Lower leg skin (tissue), 4 donors: ENCODE measurements around the gene CYB561D2. TPM values are rescaled to one million over a fixed set of nuclear protein-coding genes. Genes with fewer than 3 reads are reported as not detected.

Experiments used
- DNase-seq, 2 donors: peaks; one replicate each; pipeline ENCODE4 v3.0.0-alpha.2; 2019; ENCODE audit warnings: low spot score in 2 of 2
- H3K4me3 ChIP-seq: fragments of 200-600 bp; sonication (generic); 2 replicates; pipeline ENCODE4 v1.5.1; 2017; ENCODE audit warnings: mild to moderate bottlenecking, low read depth; ENCODE audit not compliant: poor library complexity, severe bottlenecking
- CTCF ChIP-seq, 3 donors: fragments of 450-650 bp; IDR thresholded peaks; one replicate each; pipeline ENCODE4 v1.5.1; 2016; ENCODE audit warnings: antibody characterized with exemption in 3 of 3, mild to moderate bottlenecking in 3 of 3, moderate library complexity in 2 of 3
- POLR2A ChIP-seq, 2 donors: fragments of 450-650 bp; IDR thresholded peaks; one replicate each; pipeline ENCODE4 v1.6.1; 2016 to 2017; ENCODE audit warnings: antibody characterized with exemption in 2 of 2, mild to moderate bottlenecking in 1 of 2, moderate library complexity in 1 of 2
- WGBS, 2 donors: methylation state at CpG; one replicate each; pipeline ENCODE4 v1.1.5; 2018; 5-methylcytosine and 5-hydroxymethylcytosine counted together
- intact Hi-C: fragments of 100-400 bp; cut with DNase I; formaldehyde crosslinking; loops from one replicate; pipeline ENCODE4 v1.15.0; 2023; ENCODE audit warnings: low total_unique reads
- total RNA-seq, 4 donors: library from RNA; depleted of rRNA; stranded (reverse); fragments of >200 nt; gene quantifications; one replicate each; pipeline ENCODE4 v1.1.0, GENCODE V29; 2016

The CYB561D2 gene
- total RNA-seq, 4 donors from 2014 or later, result 6.0 to 19.7 (median 11.6) TPM

GRCh38 chr3:50350213-50350526 is 492 bp upstream of the CYB561D2 start:
- WGBS, 2 donors, result 2 to 3% methylated on average over 7 of the region's 7 CpGs
- DNase-seq, result no peak
- intact Hi-C loops, result no loop called here
- TF ChIP-seq POLR2A (IDR thresholded peaks at IDR 0.05) (no peak), CTCF (IDR thresholded peaks at IDR 0.05) (no peak)
- peak overlapping the region; percentile 49 for H3K4me3 ChIP-seq

DNA sequence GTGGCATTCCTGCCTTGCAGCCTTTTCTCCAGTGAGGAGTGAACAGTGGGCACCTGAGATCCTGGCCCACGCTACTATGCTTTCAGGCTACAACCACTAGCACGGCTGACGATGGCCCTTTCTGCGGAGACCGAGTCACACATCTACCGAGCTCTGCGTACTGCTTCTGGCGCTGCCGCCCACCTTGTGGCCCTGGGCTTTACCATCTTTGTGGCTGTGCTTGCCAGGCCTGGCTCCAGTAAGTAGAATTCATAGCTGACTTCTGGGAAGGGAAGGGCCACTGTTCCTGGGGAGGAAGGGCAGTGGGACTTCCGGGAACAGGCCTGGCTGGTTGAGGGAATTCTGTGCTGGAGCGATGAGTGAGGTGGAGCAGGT is 648 bp downstream of the CYB561D2 start:
- no peak for TF ChIP-seq POLR2A (IDR thresholded peaks at IDR 0.05)
- TF ChIP-seq CTCF (IDR thresholded peaks at IDR 0.05), result no peak
- DNase-seq, result no peak
- intact Hi-C loops, result no loop called here
- WGBS, 2 donors, result 45 to 47% methylated on average over 11 of the region's 11 CpGs
- H3K4me3 ChIP-seq, result no peak overlapping the region

GRCh38 chr3:50352781-50353180 is 2.1 kb downstream of the CYB561D2 start:
- no peak overlapping the region for H3K4me3 ChIP-seq
- intact Hi-C loops, result no loop called here
- 32 to 43% methylated on average over 2 of the region's 2 CpGs for WGBS, 2 donors
- no peak for TF ChIP-seq CTCF (IDR thresholded peaks at IDR 0.05)
- no peak for TF ChIP-seq POLR2A (IDR thresholded peaks at IDR 0.05)
- DNase-seq, result no peak

DNA sequence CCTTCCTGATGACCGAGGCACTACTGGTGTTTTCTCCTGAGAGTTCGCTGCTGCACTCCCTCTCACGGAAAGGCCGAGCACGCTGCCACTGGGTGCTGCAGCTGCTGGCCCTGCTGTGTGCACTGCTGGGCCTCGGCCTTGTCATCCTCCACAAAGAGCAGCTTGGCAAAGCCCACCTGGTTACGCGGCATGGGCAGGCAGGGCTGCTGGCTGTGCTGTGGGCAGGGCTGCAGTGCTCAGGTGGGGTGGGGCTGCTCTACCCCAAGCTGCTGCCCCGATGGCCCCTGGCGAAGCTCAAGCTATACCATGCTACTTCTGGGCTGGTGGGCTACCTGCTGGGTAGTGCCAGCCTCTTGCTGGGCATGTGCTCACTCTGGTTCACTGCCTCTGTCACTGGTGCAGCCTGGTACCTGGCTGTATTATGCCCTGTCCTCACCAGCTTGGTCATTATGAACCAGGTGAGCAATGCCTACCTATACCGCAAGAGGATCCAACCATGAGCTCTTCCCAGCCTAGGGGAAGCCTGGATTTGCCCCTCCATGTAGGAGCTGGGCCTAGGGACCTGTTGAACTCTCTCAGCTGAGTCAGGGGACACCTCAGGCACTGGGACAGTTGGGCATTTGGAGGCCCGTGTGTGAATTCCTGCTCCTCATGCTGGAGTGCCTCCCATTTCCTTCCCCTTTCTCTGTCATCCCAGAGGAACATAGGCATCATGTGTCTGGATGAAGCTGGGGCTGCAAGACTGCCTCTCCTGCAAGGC is 2.8 kb downstream of the CYB561D2 start:
- intact Hi-C loops, result no loop called here
- DNase-seq, result no peak

GRCh38 chr3:50354186-50354764 is 3.6 kb downstream of the CYB561D2 start:
- 73 to 74% methylated on average over 5 of the region's 5 CpGs for WGBS, 2 donors
- intact Hi-C loops, result no loop called here
- no peak for DNase-seq
- no peak overlapping the region for H3K4me3 ChIP-seq
- TF ChIP-seq POLR2A (IDR thresholded peaks at IDR 0.05), result no peak
- TF ChIP-seq CTCF (IDR thresholded peaks at IDR 0.05), result no peak

More for the DNA sequence above, 2.8 kb downstream of the CYB561D2 start:
- 76 to 77% methylated on average over 12 of the region's 12 CpGs for whole genome bisulfite sequencing, 2 donors
- TF ChIP-seq POLR2A (IDR thresholded peaks at IDR 0.05), result no peak
- no peak for TF ChIP-seq CTCF (IDR thresholded peaks at IDR 0.05)
- H3K4me3 ChIP-seq, result no peak overlapping the region
